SK-N-DZ (cell line): ENCODE results near the gene MYH6.

Source experiments
- small RNA-seq, 2 experiments: library from RNA; depleted of rRNA; stranded (forward); fragments of <200 nt; gene quantifications; one replicate each; pipeline ENCODE3, GENCODE V24; 2014

MYH6 gene

Small RNA genes within 50 kb of the gene (small RNA-seq; reads per million reads assigned to genes)
- gene MIR208A (0 reads per million in 2 experiments), gene MIR208B (0 to 0.09 reads per million in 2 experiments)
